GM23338 (cell line): ENCODE data around the gene GABRB3. TPM values are rescaled to one million over a fixed set of nuclear protein-coding genes. Genes with fewer than 3 reads are reported as not detected.
A peak's percentile ranks its signal among the peaks of the same experiment; 100 is the strongest.

ENCODE experiments used
- ATAC-seq: fragments of 200-7000 bp; cut with Tn5 transposase; 3 replicates; pipeline ENCODE4 v1.9.1; 2020
- DNase-seq: peaks from one replicate; pipeline ENCODE4 v3.0.0-alpha.2; 2015; ENCODE audit warnings: low spot score
- H2AFZ ChIP-seq: fragments of 200-600 bp; sonication (generic); 2 replicates; pipeline ENCODE4 v1.8.0; 2016; ENCODE audit warnings: antibody characterized with exemption, mild to moderate bottlenecking, moderate library complexity
- H3F3A ChIP-seq: fragments of 200-600 bp; sonication (generic); replicated peaks from 2 replicates; pipeline ENCODE4 v1.8.0; 2017; ENCODE audit warnings: antibody characterized with exemption, mixed run types, low read depth
- H3K27ac ChIP-seq: fragments of 200-600 bp; sonication (generic); 2 replicates; pipeline ENCODE4 v1.6.1; 2016; ENCODE audit warnings: low read depth
- H3K27me3 ChIP-seq: fragments of 200-600 bp; sonication (generic); 2 replicates; pipeline ENCODE4 v1.8.0; 2016; ENCODE audit warnings: mild to moderate bottlenecking, mixed run types, moderate library complexity; ENCODE audit not compliant: insufficient read depth
- H3K36me3 ChIP-seq: fragments of 200-600 bp; sonication (generic); 2 replicates; pipeline ENCODE4 v1.8.0; 2016; ENCODE audit warnings: mild to moderate bottlenecking; ENCODE audit not compliant: insufficient read depth
- H3K4me1 ChIP-seq: fragments of 200-600 bp; sonication (generic); 2 replicates; pipeline ENCODE4 v1.8.0; 2016; ENCODE audit warnings: mild to moderate bottlenecking, moderate library complexity; ENCODE audit not compliant: insufficient read depth
- H3K4me2 ChIP-seq: fragments of 200-600 bp; sonication (generic); 2 replicates; pipeline ENCODE4 v1.7.1; 2017; ENCODE audit warnings: mixed run types
- H3K4me3 ChIP-seq: fragments of 200-600 bp; sonication (generic); 2 replicates; pipeline ENCODE4 v1.6.1; 2016; ENCODE audit warnings: mixed run types
- H3K79me2 ChIP-seq: fragments of 200-600 bp; sonication (generic); replicated peaks from 2 replicates; pipeline ENCODE4 v1.8.0; 2017; ENCODE audit warnings: mild to moderate bottlenecking; ENCODE audit not compliant: insufficient read depth
- H3K9me2 ChIP-seq: fragments of 200-600 bp; sonication (generic); 2 replicates; pipeline ENCODE4 v1.8.0; 2017; ENCODE audit not compliant: insufficient read depth
- H4K20me1 ChIP-seq: fragments of 200-600 bp; sonication (generic); replicated peaks from 2 replicates; pipeline ENCODE4 v1.8.0; 2017; ENCODE audit warnings: mild to moderate bottlenecking; ENCODE audit not compliant: insufficient read depth
- H3K27ac Mint-ChIP-seq: 2 replicates; pipeline ENCODE4 v1.8.0; 2020; ENCODE audit warnings: inconsistent platforms, mild to moderate bottlenecking, moderate library complexity, mixed read lengths
- H3K27me3 Mint-ChIP-seq: 3 replicates; pipeline ENCODE4 v1.8.0; 2022; ENCODE audit warnings: low read depth, mild to moderate bottlenecking, moderate library complexity, mixed read lengths, inconsistent platforms; ENCODE audit not compliant: insufficient read depth, poor library complexity
- H3K36me3 Mint-ChIP-seq: 3 replicates; pipeline ENCODE4 v1.8.0; 2021; ENCODE audit warnings: low read depth, mild to moderate bottlenecking, inconsistent platforms, moderate library complexity, mixed read lengths
- H3K4me1 Mint-ChIP-seq: 3 replicates; pipeline ENCODE4 v1.8.0; 2020; ENCODE audit warnings: mild to moderate bottlenecking, inconsistent platforms, mixed read lengths
- H3K4me3 Mint-ChIP-seq: 3 replicates; pipeline ENCODE4 v1.8.0; 2021; ENCODE audit warnings: moderate library complexity, mild to moderate bottlenecking, inconsistent platforms, mixed read lengths
- H3K9me3 Mint-ChIP-seq: 3 replicates; pipeline ENCODE4 v1.8.0; 2020; ENCODE audit warnings: moderate library complexity, mild to moderate bottlenecking, inconsistent platforms, mixed read lengths
- CREB1 ChIP-seq: fragments of 250-450 bp; sonication (Bioruptor Pico); IDR thresholded peaks from 2 replicates; pipeline ENCODE4 v1.5.0; 2020; ENCODE audit warnings: low read depth, mild to moderate bottlenecking, moderate library complexity
- CTCF ChIP-seq, 2 experiments: fragments of 200-600 bp in 1 of 2; sonication (generic) in 1 of 2; conservative IDR thresholded peaks; 2 replicates each; pipeline versions ENCODE4 v1.5.1 to v1.6.1; 2016 to 2017; ENCODE audit warnings: antibody characterized with exemption in 2 of 2, low read depth in 2 of 2, mild to moderate bottlenecking in 2 of 2, moderate library complexity in 1 of 2
- EZH2 ChIP-seq: fragments of 200-600 bp; sonication (generic); IDR thresholded peaks from one replicate; pipeline ENCODE4 v1.8.0; 2017; ENCODE audit warnings: antibody characterized with exemption, mild to moderate bottlenecking, low read depth; ENCODE audit not compliant: unreplicated experiment
- EZH2phosphoT487 ChIP-seq: fragments of 200-600 bp; sonication (generic); IDR thresholded peaks from one replicate; pipeline ENCODE4 v1.8.1; 2018; ENCODE audit warnings: antibody characterized with exemption; ENCODE audit not compliant: unreplicated experiment
- JUNB ChIP-seq: IDR thresholded peaks from one replicate; pipeline ENCODE4 v1.6.1; 2016; ENCODE audit warnings: antibody characterized with exemption; ENCODE audit not compliant: unreplicated experiment
- NANOG ChIP-seq: IDR thresholded peaks from 2 replicates; pipeline ENCODE4 v1.6.1; 2016; ENCODE audit warnings: antibody characterized with exemption, borderline replicate concordance
- POLR2AphosphoS5 ChIP-seq: IDR thresholded peaks from 2 replicates; pipeline ENCODE4 v1.6.1; 2016; ENCODE audit warnings: antibody characterized with exemption, low read depth
- REST ChIP-seq: IDR thresholded peaks from one replicate; pipeline ENCODE4 v1.6.1; 2018; ENCODE audit warnings: antibody characterized with exemption; ENCODE audit not compliant: unreplicated experiment
- STAT1 ChIP-seq: IDR thresholded peaks from one replicate; pipeline ENCODE4 v1.6.1; 2016; ENCODE audit warnings: antibody characterized with exemption; ENCODE audit not compliant: unreplicated experiment
- ZNF331 ChIP-seq: fragments of 250-450 bp; sonication (Bioruptor Pico); IDR thresholded peaks from 2 replicates; pipeline ENCODE4 v1.5.0; 2020; ENCODE audit warnings: low read depth, mild to moderate bottlenecking, moderate library complexity
- polyA plus RNA-seq: library from polyadenylated mRNA; unstranded; fragments of >200 nt; fragmentation: Nextera tagmentation; extraction: Ambion mirVana; gene quantifications from 2 replicates; pipeline ENCODE4 v1.2.1, GENCODE V29; 2016
- total RNA-seq: library from RNA; depleted of rRNA; stranded (reverse); fragments of >200 nt; shearing (Covaris generic); gene quantifications from 2 replicates; pipeline ENCODE4 v1.2.3, GENCODE V29; 2014
- TF ChIP-seq, protein P1 (sequence below): fragments of 250-450 bp; sonication (Bioruptor Pico); IDR thresholded peaks from 2 replicates; pipeline ENCODE4 v1.5.0; 2020; ENCODE audit warnings: mild to moderate bottlenecking, moderate library complexity

Gene GABRB3
- total and polyA plus RNA-seq, 2 experiments from 2014 or later = 56.5 to 131 TPM

DNA sequence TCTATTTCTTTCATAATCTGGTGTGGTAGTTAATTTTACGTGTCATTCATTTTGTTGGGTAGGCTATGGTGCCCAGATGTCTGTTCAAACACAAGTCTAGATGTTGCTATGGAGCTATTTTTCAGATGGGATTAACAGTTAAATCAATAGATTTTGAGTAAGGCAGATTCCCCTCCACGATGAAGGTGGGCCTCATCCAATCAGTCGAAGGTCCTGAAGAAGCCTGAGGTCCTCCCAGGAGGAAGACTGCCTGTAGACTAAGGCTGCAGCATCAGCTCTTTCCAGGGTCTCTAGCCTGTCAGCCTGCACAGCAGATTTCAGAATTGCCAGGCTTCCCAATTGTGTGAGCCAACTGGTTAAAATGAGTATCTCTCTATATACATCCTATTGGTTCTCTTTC, 92.9 kb downstream of the GABRB3 start (continued):
- TF ChIP-seq REST (no peak), CTCF (conservative IDR thresholded peaks at IDR 0.05; ENCODE audit: low read depth in 2 of 2) (no peak), STAT1 (no peak), ZNF331 (no peak)

GRCh38 chr15:26676115-26676514, 96.8 kb downstream of the GABRB3 start:
- Histone ChIP-seq H3K4me1 (peaks cover 49% of the 10 kb centered on the region), H3K27me3 (no peaks in the 10 kb centered on the region), H3K4me2 (0 out of 2 replicates have a peak overlapping the region, but pooled peaks have one; percentile 2), H3K9me2 (no peaks in the 10 kb centered on the region; the same call in 1 of the 2 replicates), H3K36me3 (no peaks in the 10 kb centered on the region), H4K20me1 (peaks cover 3% of the 10 kb centered on the region; the same call in 1 of the 2 replicates), H3F3A (0 out of 2 replicates have a peak, but pooled peaks cover 2% of the 10 kb centered on the region), H3K79me2 (peaks cover 96% of the 10 kb centered on the region), H3K4me3 (no peak overlapping the region), H2AFZ (no peak overlapping the region), H3K27ac (no peak overlapping the region)
- TF ChIP-seq, protein P1, sequence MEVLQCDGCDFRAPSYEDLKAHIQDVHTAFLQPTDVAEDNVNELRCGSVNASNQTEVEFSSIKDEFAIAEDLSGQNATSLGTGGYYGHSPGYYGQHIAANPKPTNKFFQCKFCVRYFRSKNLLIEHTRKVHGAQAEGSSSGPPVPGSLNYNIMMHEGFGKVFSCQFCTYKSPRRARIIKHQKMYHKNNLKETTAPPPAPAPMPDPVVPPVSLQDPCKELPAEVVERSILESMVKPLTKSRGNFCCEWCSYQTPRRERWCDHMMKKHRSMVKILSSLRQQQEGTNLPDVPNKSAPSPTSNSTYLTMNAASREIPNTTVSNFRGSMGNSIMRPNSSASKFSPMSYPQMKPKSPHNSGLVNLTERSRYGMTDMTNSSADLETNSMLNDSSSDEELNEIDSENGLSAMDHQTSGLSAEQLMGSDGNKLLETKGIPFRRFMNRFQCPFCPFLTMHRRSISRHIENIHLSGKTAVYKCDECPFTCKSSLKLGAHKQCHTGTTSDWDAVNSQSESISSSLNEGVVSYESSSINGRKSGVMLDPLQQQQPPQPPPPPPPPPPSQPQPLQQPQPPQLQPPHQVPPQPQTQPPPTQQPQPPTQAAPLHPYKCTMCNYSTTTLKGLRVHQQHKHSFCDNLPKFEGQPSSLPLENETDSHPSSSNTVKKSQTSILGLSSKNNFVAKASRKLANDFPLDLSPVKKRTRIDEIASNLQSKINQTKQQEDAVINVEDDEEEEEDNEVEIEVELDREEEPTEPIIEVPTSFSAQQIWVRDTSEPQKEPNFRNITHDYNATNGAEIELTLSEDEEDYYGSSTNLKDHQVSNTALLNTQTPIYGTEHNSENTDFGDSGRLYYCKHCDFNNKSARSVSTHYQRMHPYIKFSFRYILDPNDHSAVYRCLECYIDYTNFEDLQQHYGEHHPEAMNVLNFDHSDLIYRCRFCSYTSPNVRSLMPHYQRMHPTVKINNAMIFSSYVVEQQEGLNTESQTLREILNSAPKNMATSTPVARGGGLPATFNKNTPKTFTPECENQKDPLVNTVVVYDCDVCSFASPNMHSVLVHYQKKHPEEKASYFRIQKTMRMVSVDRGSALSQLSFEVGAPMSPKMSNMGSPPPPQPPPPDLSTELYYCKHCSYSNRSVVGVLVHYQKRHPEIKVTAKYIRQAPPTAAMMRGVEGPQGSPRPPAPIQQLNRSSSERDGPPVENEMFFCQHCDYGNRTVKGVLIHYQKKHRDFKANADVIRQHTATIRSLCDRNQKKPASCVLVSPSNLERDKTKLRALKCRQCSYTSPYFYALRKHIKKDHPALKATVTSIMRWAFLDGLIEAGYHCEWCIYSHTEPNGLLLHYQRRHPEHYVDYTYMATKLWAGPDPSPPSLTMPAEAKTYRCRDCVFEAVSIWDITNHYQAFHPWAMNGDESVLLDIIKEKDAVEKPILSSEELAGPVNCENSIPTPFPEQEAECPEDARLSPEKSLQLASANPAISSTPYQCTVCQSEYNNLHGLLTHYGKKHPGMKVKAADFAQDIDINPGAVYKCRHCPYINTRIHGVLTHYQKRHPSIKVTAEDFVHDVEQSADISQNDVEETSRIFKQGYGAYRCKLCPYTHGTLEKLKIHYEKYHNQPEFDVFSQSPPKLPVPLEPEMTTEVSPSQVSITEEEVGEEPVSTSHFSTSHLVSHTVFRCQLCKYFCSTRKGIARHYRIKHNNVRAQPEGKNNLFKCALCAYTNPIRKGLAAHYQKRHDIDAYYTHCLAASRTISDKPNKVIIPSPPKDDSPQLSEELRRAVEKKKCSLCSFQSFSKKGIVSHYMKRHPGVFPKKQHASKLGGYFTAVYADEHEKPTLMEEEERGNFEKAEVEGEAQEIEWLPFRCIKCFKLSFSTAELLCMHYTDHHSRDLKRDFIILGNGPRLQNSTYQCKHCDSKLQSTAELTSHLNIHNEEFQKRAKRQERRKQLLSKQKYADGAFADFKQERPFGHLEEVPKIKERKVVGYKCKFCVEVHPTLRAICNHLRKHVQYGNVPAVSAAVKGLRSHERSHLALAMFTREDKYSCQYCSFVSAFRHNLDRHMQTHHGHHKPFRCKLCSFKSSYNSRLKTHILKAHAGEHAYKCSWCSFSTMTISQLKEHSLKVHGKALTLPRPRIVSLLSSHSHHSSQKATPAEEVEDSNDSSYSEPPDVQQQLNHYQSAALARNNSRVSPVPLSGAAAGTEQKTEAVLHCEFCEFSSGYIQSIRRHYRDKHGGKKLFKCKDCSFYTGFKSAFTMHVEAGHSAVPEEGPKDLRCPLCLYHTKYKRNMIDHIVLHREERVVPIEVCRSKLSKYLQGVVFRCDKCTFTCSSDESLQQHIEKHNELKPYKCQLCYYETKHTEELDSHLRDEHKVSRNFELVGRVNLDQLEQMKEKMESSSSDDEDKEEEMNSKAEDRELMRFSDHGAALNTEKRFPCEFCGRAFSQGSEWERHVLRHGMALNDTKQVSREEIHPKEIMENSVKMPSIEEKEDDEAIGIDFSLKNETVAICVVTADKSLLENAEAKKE (CRISPR knock-in tag) = no peak
- TF ChIP-seq CTCF (conservative IDR thresholded peaks at IDR 0.05; ENCODE audit: low read depth in 2 of 2) (no peak), CREB1 (no peak), EZH2phosphoT487 (no peak), POLR2AphosphoS5 (no peak), ZNF331 (no peak), STAT1 (no peak), NANOG (no peak), EZH2 (no peak), JUNB (no peak)
- no peak for DNase-seq
- H3K27me3 Mint-ChIP-seq = peaks cover 13% of the 10 kb centered on the region
- H3K9me3 Mint-ChIP-seq = no peaks in the 10 kb centered on the region
- no peak overlapping the region for H3K4me3 Mint-ChIP-seq
- peaks cover 80% of the 10 kb centered on the region for H3K4me1 Mint-ChIP-seq
- no peak for ATAC-seq
- 0 out of 2 replicates have a peak overlapping the region, but pooled peaks have one; percentile 23 for H3K27ac Mint-ChIP-seq
- H3K36me3 Mint-ChIP-seq = peaks cover 13% of the 10 kb centered on the region
